Astrocyte (in vitro differentiated cells and primary cell): Measurements from ENCODE around the gene PDE9A. TPM values are rescaled to one million over a fixed set of nuclear protein-coding genes. Genes with fewer than 3 reads are reported as not detected.

Experiments
- DNase-seq: peaks from one replicate; pipeline ENCODE4 v3.0.0-alpha.2; 2010; ENCODE audit warnings: low read depth
- FAIRE-seq: peaks from 2 replicates; lab custom pipeline; 2011; peaks lifted over from hg19 to GRCh38; lab: Jason Lieb, UNC
- H2AFZ ChIP-seq: 2 replicates; pipeline ENCODE4 v1.6.0; 2012; ENCODE audit warnings: low read depth, low read length, inconsistent platforms
- H3K27ac ChIP-seq: 2 replicates; pipeline ENCODE4 v1.5.1; 2011; ENCODE audit warnings: low read depth, low read length, inconsistent platforms
- H3K27me3 ChIP-seq: 2 replicates; pipeline ENCODE4 v1.6.0; 2011; ENCODE audit warnings: low read length, inconsistent platforms; ENCODE audit not compliant: insufficient read depth
- H3K36me3 ChIP-seq: 2 replicates; pipeline ENCODE4 v1.5.1; 2011; ENCODE audit warnings: low read length, inconsistent platforms; ENCODE audit not compliant: insufficient read depth
- H3K4me1 ChIP-seq: 2 replicates; pipeline ENCODE4 v1.5.1; 2011; ENCODE audit warnings: low read length, inconsistent platforms; ENCODE audit not compliant: insufficient read depth
- H3K4me2 ChIP-seq: 2 replicates; pipeline ENCODE4 v1.6.0; 2012; ENCODE audit warnings: low read length, inconsistent platforms
- H3K4me3 ChIP-seq: 2 replicates; pipeline ENCODE4 v1.5.1; 2011; ENCODE audit warnings: low read depth, mild to moderate bottlenecking, low read length, inconsistent platforms; ENCODE audit not compliant: insufficient read depth
- H3K79me2 ChIP-seq: 2 replicates; pipeline ENCODE4 v1.6.0; 2012; ENCODE audit warnings: mild to moderate bottlenecking, low read length, inconsistent platforms; ENCODE audit not compliant: insufficient read depth
- H3K9ac ChIP-seq: 2 replicates; pipeline ENCODE4 v1.6.0; 2012; ENCODE audit warnings: mild to moderate bottlenecking, low read length, inconsistent platforms
- H3K9me3 ChIP-seq: 2 replicates; pipeline ENCODE4 v1.5.1; 2012; ENCODE audit warnings: low read depth, mild to moderate bottlenecking, low read length, inconsistent platforms; ENCODE audit not compliant: insufficient read depth
- H4K20me1 ChIP-seq: 2 replicates; pipeline ENCODE4 v1.6.0; 2012; ENCODE audit warnings: low read length, inconsistent platforms; ENCODE audit not compliant: insufficient read depth
- H3K27ac Mint-ChIP-seq: one replicate; pipeline ENCODE4 v1.8.0; 2021; ENCODE audit warnings: mild to moderate bottlenecking, mixed read lengths; ENCODE audit not compliant: unreplicated experiment
- H3K27me3 Mint-ChIP-seq: one replicate; pipeline ENCODE4 v1.8.0; 2021; ENCODE audit warnings: low read depth, mixed read lengths; ENCODE audit not compliant: unreplicated experiment
- H3K36me3 Mint-ChIP-seq: one replicate; pipeline ENCODE4 v1.8.0; 2021; ENCODE audit warnings: low read depth, mixed read lengths; ENCODE audit not compliant: unreplicated experiment
- H3K4me1 Mint-ChIP-seq: one replicate; pipeline ENCODE4 v1.8.0; 2021; ENCODE audit warnings: low read depth, mixed read lengths; ENCODE audit not compliant: unreplicated experiment
- H3K4me3 Mint-ChIP-seq: one replicate; pipeline ENCODE4 v1.8.0; 2021; ENCODE audit warnings: mild to moderate bottlenecking, moderate library complexity, mixed read lengths; ENCODE audit not compliant: unreplicated experiment
- H3K9me3 Mint-ChIP-seq: one replicate; pipeline ENCODE4 v1.8.0; 2021; ENCODE audit warnings: mild to moderate bottlenecking, mixed read lengths; ENCODE audit not compliant: unreplicated experiment
- EZH2 ChIP-seq: IDR thresholded peaks from 2 replicates; pipeline ENCODE4 v1.6.1; 2012; ENCODE audit warnings: mild to moderate bottlenecking, low read length, inconsistent platforms; ENCODE audit not compliant: insufficient read depth
- total RNA-seq: library from RNA; stranded (reverse); gene quantifications from 2 replicates; pipeline ENCODE4 v1.2.1, GENCODE V29; 2021
- TF ChIP-seq, protein P1 (sequence below): IDR thresholded peaks from 2 replicates; pipeline ENCODE4 v1.5.1; 2011; ENCODE audit warnings: low read depth, mild to moderate bottlenecking, inconsistent platforms, low read length, moderate library complexity; ENCODE audit not compliant: insufficient read depth

PDE9A gene
- total RNA-seq, 1 donor from 2014 or later, result 7.8 TPM

DNA sequence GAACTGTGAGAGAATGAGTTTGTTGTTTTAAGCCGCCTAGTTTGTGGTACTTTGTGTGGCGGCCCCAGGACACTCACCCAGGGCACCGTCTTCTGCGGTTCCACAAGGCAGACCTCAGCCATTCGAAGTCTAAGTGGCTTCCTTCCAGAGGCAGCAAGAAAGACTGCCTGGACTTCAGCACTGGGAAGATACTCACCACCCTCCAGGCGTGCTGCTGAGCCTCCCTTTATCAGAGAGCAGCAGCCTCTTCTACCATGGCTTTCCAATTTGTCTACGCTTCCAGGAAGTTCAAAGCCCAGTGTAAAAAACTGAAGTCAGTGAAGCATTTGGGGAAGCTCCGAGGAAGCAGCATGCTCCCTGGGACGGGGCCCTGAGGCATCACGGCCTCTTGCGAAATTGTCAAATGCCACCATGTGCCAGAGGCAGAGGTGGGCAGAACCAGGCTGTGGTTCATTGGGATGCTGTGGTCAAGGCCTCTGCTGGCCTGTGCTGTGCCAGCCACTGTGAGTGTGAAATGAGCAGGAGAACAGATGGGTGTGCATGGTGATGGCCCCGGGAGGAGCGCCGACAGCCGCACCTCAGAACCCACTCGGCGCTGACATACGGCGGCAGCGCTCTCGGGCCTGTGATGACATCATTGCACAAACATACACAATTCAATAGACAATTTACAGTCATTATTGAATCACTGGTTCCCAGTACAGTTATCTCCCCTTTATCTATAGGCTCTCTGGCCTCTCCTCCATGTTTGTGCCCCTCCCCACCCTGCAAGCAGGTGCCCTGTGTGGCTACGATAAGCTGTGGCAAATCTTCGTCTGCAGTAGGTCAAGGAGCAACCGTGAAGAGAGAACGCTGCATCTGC is 110.4 kb downstream of the PDE9A start:
- Mint-ChIP-seq H3K4me3 (no peak overlapping the region), H3K4me1 (no peaks in the 10 kb centered on the region), H3K27me3 (peaks cover 26% of the 10 kb centered on the region), H3K9me3 (no peaks in the 10 kb centered on the region), H3K36me3 (peaks cover 17% of the 10 kb centered on the region), H3K27ac (peak overlapping the region; percentile 50)
- H3K4me3 ChIP-seq, result no peak overlapping the region
- H3K4me1 ChIP-seq, result no peaks in the 10 kb centered on the region
- H3K79me2 ChIP-seq, result no peaks in the 10 kb centered on the region
- DNase-seq, result no peak
- H2AFZ ChIP-seq, result no peak overlapping the region
- H3K9me3 ChIP-seq, result no peaks in the 10 kb centered on the region
- H3K27ac ChIP-seq, result no peak overlapping the region
- H3K36me3 ChIP-seq, result no peaks in the 10 kb centered on the region
- no peak for FAIRE-seq
- no peak for TF ChIP-seq EZH2
- TF ChIP-seq, protein P1, sequence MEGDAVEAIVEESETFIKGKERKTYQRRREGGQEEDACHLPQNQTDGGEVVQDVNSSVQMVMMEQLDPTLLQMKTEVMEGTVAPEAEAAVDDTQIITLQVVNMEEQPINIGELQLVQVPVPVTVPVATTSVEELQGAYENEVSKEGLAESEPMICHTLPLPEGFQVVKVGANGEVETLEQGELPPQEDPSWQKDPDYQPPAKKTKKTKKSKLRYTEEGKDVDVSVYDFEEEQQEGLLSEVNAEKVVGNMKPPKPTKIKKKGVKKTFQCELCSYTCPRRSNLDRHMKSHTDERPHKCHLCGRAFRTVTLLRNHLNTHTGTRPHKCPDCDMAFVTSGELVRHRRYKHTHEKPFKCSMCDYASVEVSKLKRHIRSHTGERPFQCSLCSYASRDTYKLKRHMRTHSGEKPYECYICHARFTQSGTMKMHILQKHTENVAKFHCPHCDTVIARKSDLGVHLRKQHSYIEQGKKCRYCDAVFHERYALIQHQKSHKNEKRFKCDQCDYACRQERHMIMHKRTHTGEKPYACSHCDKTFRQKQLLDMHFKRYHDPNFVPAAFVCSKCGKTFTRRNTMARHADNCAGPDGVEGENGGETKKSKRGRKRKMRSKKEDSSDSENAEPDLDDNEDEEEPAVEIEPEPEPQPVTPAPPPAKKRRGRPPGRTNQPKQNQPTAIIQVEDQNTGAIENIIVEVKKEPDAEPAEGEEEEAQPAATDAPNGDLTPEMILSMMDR, result no peak
- H3K27me3 ChIP-seq, result no peaks in the 10 kb centered on the region
- H4K20me1 ChIP-seq, result no peaks in the 10 kb centered on the region
- H3K4me2 ChIP-seq, result no peak overlapping the region
- no peak overlapping the region for H3K9ac ChIP-seq

DNA sequence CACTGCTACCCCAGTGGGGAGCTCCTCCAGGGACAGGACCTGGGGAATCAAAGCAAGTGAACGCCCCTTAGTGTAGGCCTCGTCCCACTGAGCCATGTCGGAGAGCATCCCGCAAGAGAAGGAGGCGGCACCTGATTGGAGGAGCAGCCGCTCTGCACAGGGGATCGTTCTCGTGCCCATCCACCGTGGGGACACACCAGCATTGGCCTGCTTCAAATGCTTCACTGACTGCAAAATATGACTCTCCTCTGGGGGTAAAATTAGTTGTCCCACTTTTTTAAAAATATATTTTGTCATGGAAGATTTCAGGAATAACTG is 111.0 kb downstream of the PDE9A start:
- Histone ChIP-seq H3K9me3 (no peaks in the 10 kb centered on the region), H3K27ac (no peak overlapping the region), H3K36me3 (no peaks in the 10 kb centered on the region), H3K79me2 (no peaks in the 10 kb centered on the region), H3K4me3 (no peak overlapping the region), H3K4me1 (no peaks in the 10 kb centered on the region), H3K9ac (no peak overlapping the region), H3K4me2 (no peak overlapping the region), H3K27me3 (no peaks in the 10 kb centered on the region), H4K20me1 (no peaks in the 10 kb centered on the region), H2AFZ (no peak overlapping the region)
- H3K27me3 Mint-ChIP-seq, result peaks cover 26% of the 10 kb centered on the region
- peaks cover 17% of the 10 kb centered on the region for H3K36me3 Mint-ChIP-seq
- H3K27ac Mint-ChIP-seq, result peak overlapping the region; percentile 50
- H3K9me3 Mint-ChIP-seq, result no peaks in the 10 kb centered on the region
- TF ChIP-seq, protein P1, result no peak
- TF ChIP-seq EZH2, result no peak
- FAIRE-seq, result no peak
- no peak for DNase-seq
- no peaks in the 10 kb centered on the region for H3K4me1 Mint-ChIP-seq
- H3K4me3 Mint-ChIP-seq, result no peak overlapping the region

- H3K4me1 Mint-ChIP-seq, result no peaks in the 10 kb centered on the region
- H3K9me3 Mint-ChIP-seq, result no peaks in the 10 kb centered on the region
- H3K4me3 Mint-ChIP-seq, result peak overlapping the region; percentile 45
- DNase-seq (no peak), FAIRE-seq (no peak)
- H3K79me2 ChIP-seq, result no peaks in the 10 kb centered on the region
- no peak overlapping the region for H3K4me2 ChIP-seq
- no peak overlapping the region for H3K4me3 ChIP-seq
- peaks cover 28% of the 10 kb centered on the region for H3K27me3 Mint-ChIP-seq
- H3K36me3 Mint-ChIP-seq, result peaks cover 17% of the 10 kb centered on the region
- no peak overlapping the region for H3K9ac ChIP-seq
- no peaks in the 10 kb centered on the region for H4K20me1 ChIP-seq
- H3K36me3 ChIP-seq, result no peaks in the 10 kb centered on the region
- no peaks in the 10 kb centered on the region for H3K4me1 ChIP-seq
- H3K27me3 ChIP-seq, result no peaks in the 10 kb centered on the region
- no peak overlapping the region for H2AFZ ChIP-seq
- TF ChIP-seq EZH2, result no peak
- TF ChIP-seq, protein P1, result no peak
- H3K27ac ChIP-seq, result no peak overlapping the region
- H3K9me3 ChIP-seq, result no peaks in the 10 kb centered on the region
- no peak overlapping the region for H3K27ac Mint-ChIP-seq
Observed at GRCh38 chr21:42764883-42765282, 111.5 kb downstream of the PDE9A start.
